Mesenchymal stem cell (in vitro differentiated cells and primary cell): ENCODE results near the gene ECE1.
A peak's percentile ranks its signal among the peaks of the same experiment; 100 is the strongest.

Source experiments
- DNase-seq: peaks from one replicate; pipeline ENCODE4 v3.0.0-alpha.2; 2013
- H2AFZ ChIP-seq: one replicate; pipeline ENCODE4 v1.6.1; 2013; ENCODE audit warnings: low read depth, mild to moderate bottlenecking, control low read depth, inconsistent platforms, low read length, moderate library complexity
- H2AK5ac ChIP-seq: 2 replicates; pipeline ENCODE4 v1.6.1; 2013; ENCODE audit warnings: low read length, moderate library complexity, mild to moderate bottlenecking, inconsistent platforms; ENCODE audit not compliant: severe bottlenecking
- H2BK120ac ChIP-seq: one replicate; pipeline ENCODE4 v1.6.1; 2013; ENCODE audit warnings: low read depth, mild to moderate bottlenecking, inconsistent platforms, low read length, moderate library complexity
- H2BK12ac ChIP-seq, 2 experiments: one replicate each; pipeline ENCODE4 v1.6.1; 2013; ENCODE audit warnings: inconsistent platforms in 2 of 2, low read length in 2 of 2, mild to moderate bottlenecking in 2 of 2, moderate library complexity in 2 of 2, control low read depth in 1 of 2
- H2BK15ac ChIP-seq: one replicate; pipeline ENCODE4 v1.6.1; 2013; ENCODE audit warnings: mild to moderate bottlenecking, low read depth, inconsistent platforms; ENCODE audit not compliant: poor library complexity, severe bottlenecking
- H2BK5ac ChIP-seq: 2 replicates; pipeline ENCODE4 v1.6.1; 2013; ENCODE audit warnings: low read depth, mild to moderate bottlenecking, low read length, control low read depth, inconsistent platforms; ENCODE audit not compliant: poor library complexity, severe bottlenecking
- H3K14ac ChIP-seq, 2 experiments: one replicate each; pipeline ENCODE4 v1.6.1; 2013; ENCODE audit warnings: inconsistent platforms in 2 of 2, low read length in 2 of 2, control low read depth in 1 of 2, mild to moderate bottlenecking in 1 of 2, moderate library complexity in 1 of 2
- H3K18ac ChIP-seq, 2 experiments: one replicate each; pipeline ENCODE4 v1.6.1; 2013; ENCODE audit warnings: inconsistent platforms in 2 of 2, low read length in 2 of 2, control low read depth in 1 of 2, low read depth in 1 of 2, mild to moderate bottlenecking in 1 of 2
- H3K23ac ChIP-seq, 2 experiments: one replicate each; pipeline ENCODE4 v1.6.1; 2013; ENCODE audit warnings: inconsistent platforms in 2 of 2, low read length in 2 of 2, mild to moderate bottlenecking in 2 of 2, moderate library complexity in 2 of 2, control low read depth in 1 of 2
- H3K27ac ChIP-seq: 2 replicates; pipeline ENCODE4 v1.5.1; 2013; ENCODE audit warnings: mild to moderate bottlenecking, moderate library complexity, low read length, control low read depth, inconsistent platforms; ENCODE audit not compliant: poor library complexity, severe bottlenecking
- H3K27me3 ChIP-seq, 2 experiments: 2 replicates each; pipeline versions ENCODE4 v1.6.1 to v1.7.0; 2013; ENCODE audit warnings: low read length in 2 of 2, mild to moderate bottlenecking in 2 of 2, moderate library complexity in 2 of 2, control low read depth in 1 of 2, inconsistent platforms in 1 of 2; ENCODE audit not compliant: control insufficient read depth in 1 of 2, insufficient read depth in 1 of 2
- H3K36me3 ChIP-seq, 2 experiments: 2 replicates each; pipeline versions ENCODE4 v1.6.1 to v1.7.0; 2013; ENCODE audit warnings: low read length in 2 of 2, control low read depth in 1 of 2, inconsistent platforms in 1 of 2, low read depth in 1 of 2, mild to moderate bottlenecking in 1 of 2; ENCODE audit not compliant: insufficient read depth in 2 of 2, control insufficient read depth in 1 of 2
- H3K4ac ChIP-seq, 2 experiments: one replicate each; pipeline ENCODE4 v1.6.1; 2013; ENCODE audit warnings: inconsistent platforms in 2 of 2, low read length in 2 of 2, mild to moderate bottlenecking in 2 of 2, moderate library complexity in 2 of 2, control low read depth in 1 of 2, low read depth in 1 of 2
- H3K4me1 ChIP-seq: 2 replicates; pipeline ENCODE4 v1.6.1; 2013; ENCODE audit warnings: low read depth, low read length, control low read depth; ENCODE audit not compliant: control insufficient read depth, insufficient read depth
- H3K4me2 ChIP-seq: 2 replicates; pipeline ENCODE4 v1.6.1; 2013; ENCODE audit warnings: low read length, mild to moderate bottlenecking, inconsistent platforms; ENCODE audit not compliant: poor library complexity, severe bottlenecking
- H3K4me3 ChIP-seq, 2 experiments: 2 replicates each; pipeline versions ENCODE4 v1.5.1 to v1.7.0; 2013; ENCODE audit warnings: low read length in 2 of 2, mild to moderate bottlenecking in 2 of 2, control low read depth in 1 of 2, low read depth in 1 of 2; ENCODE audit not compliant: insufficient read depth in 1 of 2
- H3K79me1 ChIP-seq: replicated peaks from 2 replicates; pipeline ENCODE4 v1.6.1; 2013; ENCODE audit warnings: mild to moderate bottlenecking, control low read depth, low read length, inconsistent platforms; ENCODE audit not compliant: poor library complexity, severe bottlenecking
- H3K9ac ChIP-seq: 2 replicates; pipeline ENCODE4 v1.7.0; 2013; ENCODE audit warnings: mild to moderate bottlenecking, low read length, moderate library complexity
- H3K9me3 ChIP-seq: 2 replicates; pipeline ENCODE4 v1.7.0; 2013; ENCODE audit warnings: mild to moderate bottlenecking, low read length; ENCODE audit not compliant: control insufficient read depth
- H4K8ac ChIP-seq: one replicate; pipeline ENCODE4 v1.6.1; 2013; ENCODE audit warnings: inconsistent platforms, mild to moderate bottlenecking, low read length, moderate library complexity
- H4K91ac ChIP-seq: one replicate; pipeline ENCODE4 v1.6.1; 2013; ENCODE audit warnings: mild to moderate bottlenecking, low read length, inconsistent platforms
- WGBS: methylation state at CpG from one replicate; pipeline ENCODE4 v1.1.7; 2013; ENCODE audit warnings: mixed read lengths; 5-methylcytosine and 5-hydroxymethylcytosine counted together

Gene ECE1

DNA sequence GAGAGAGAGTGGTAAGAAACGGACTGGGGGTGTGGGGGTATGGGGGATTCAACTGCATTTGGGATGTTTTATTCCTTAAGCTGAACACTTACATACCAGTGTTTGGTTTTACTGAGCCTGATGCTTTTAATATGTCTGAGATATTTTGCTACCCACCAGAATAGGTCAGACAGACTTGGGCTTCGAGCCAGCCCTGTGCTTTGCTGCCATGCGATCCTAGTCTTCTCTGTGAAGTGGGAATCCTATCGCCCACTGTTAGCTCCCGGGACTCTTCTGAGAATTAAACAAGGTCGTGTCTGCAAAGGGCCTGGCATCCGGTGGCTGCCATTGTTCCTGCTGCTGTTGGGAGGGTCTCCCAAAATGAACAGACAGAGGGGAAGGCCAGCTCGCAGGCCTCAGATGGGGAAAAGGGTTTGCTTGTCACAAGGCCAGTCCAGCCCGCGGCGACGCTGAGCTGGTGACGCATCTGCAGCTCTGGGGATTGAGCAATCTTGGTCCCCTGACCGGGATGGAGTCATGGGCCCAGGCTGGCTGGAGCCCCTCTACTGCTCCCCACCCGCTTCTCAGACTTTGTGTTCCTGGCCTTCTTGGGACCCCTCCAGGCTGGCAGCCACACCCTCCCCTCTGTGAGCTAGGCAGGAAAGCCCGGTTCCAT lies 26.9 kb upstream of the ECE1 start:
- Histone ChIP-seq H3K27ac (no peak overlapping the region), H2AK5ac (no peak overlapping the region), H3K4me3 (no peak overlapping the region), H3K4me1 (peaks cover 47% of the 10 kb centered on the region), H2BK5ac (no peak overlapping the region), H3K4ac (peak overlapping the region in 1 of 2 experiments; percentile 63), H3K9ac (peak overlapping the region; percentile 84), H3K9me3 (no peaks in the 10 kb centered on the region), H2BK15ac (peak overlapping the region; percentile 78), H2BK12ac (peak overlapping the region; percentile 81 to 99), H3K18ac (peak overlapping the region; percentile 14 to 56), H4K91ac (peak overlapping the region; percentile 79), H2AFZ (no peak overlapping the region), H3K36me3 (peaks cover 0 to 6% of the 10 kb centered on the region in 2 experiments), H3K79me1 (peaks cover 44% of the 10 kb centered on the region), H3K14ac (no peak overlapping the region), H3K4me2 (no peak overlapping the region), H4K8ac (peak overlapping the region; percentile 8), H2BK120ac (no peak overlapping the region), H3K23ac (no peak overlapping the region), H3K27me3 (no peaks in the 10 kb centered on the region)
- DNase-seq = peak; percentile 93
- WGBS = 73% methylated on average over 15 of the region's 16 CpGs

DNA sequence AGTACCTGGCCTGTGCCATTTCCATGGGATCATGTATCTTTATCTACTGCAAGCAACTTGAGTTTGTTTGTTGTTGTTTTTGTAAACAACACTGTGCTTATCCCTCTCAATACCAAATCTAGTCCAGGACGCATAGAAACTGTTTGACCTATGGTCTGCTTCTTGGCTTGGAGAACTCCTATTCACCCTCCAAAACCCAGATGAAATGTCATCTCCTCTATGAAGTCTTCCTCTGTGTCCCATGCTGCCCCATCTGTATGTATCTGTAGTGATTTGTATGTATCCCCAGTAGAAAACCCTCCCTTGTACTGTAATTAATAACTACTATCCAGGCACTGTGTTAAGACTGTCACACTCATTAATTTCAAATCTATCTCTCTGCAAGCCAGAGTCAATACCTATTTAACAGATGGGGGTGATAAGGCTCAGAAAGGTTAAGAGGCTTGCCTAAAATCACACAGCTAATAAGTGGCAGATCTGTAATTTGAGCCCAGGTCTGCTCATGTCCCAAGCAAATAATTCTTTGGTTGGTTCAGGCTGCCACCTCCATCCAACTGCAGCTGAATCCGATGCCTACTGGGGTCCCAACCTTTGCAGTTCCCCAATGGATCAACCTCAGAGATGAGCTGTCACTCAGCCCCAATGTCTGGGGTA lies 24.6 kb upstream of the ECE1 start:
- peak overlapping the region; percentile 70 for H4K8ac ChIP-seq
- 86% methylated on average over 2 of the region's 2 CpGs for WGBS

DNA sequence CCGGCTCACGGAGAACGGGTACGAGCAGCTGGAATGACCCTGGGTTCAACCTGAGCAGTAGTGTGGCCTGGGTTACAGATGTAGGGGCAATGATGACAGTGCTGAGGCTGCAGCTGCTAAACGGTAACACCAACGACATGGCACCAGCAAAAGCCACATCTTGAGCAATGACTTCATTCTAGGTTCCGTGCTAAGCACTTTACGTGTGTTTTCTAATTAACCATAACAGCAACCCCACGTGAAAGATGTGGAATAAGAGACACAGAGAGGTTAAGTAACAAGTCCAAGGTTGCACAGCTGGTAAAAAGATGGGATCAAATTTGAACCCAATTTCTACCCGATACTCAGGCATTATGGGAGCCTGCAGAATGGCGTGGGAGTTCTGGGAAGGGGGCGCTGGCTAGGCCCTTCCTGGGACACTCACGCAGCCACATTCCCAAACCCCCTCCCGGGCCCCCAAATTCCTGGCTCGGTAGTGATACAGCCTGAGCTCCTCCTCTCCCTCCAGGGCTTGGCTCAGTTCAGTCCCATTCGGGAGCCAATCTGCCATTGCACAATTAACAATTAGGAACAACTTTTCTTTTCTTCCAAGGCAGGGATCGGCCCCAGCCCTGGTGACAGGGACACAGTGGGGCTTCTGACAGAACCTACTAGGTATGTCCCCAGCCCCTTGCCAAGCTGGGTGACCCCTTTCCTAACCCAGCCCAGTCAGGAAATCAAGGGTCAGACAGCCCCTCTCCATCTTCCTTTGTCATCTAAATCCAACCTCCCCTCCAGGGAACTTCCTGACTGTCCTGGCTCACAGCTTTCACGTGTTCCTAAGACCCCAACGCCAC lies 23.8 kb upstream of the ECE1 start:
- Histone ChIP-seq H3K36me3 (peaks cover 0 to 6% of the 10 kb centered on the region in 2 experiments), H4K91ac (peak overlapping the region; percentile 87), H3K14ac (no peak overlapping the region), H3K4me1 (peaks cover 32% of the 10 kb centered on the region), H3K9me3 (no peaks in the 10 kb centered on the region), H2BK15ac (peak overlapping the region; percentile 26), H3K79me1 (peaks cover 39% of the 10 kb centered on the region), H4K8ac (peak overlapping the region; percentile 70), H3K4me2 (no peak overlapping the region), H3K27me3 (no peaks in the 10 kb centered on the region), H2AFZ (no peak overlapping the region), H2BK12ac (peak overlapping the region in 1 of 2 experiments; percentile 74), H3K4ac (peak overlapping the region; percentile 47 to 81), H2BK120ac (peak overlapping the region; percentile 58), H3K27ac (no peak overlapping the region), H3K4me3 (peak overlapping the region in 1 of 2 experiments; percentile 0), H2AK5ac (peak overlapping the region; percentile 34), H3K18ac (peak overlapping the region; percentile 61 to 72), H3K23ac (no peak overlapping the region), H2BK5ac (no peak overlapping the region), H3K9ac (peak overlapping the region; percentile 42)
- WGBS = 71% methylated on average over 18 of the region's 19 CpGs
- no peak for DNase-seq

More for the DNA sequence above, 24.6 kb upstream of the ECE1 start:
- DNase-seq = no peak
- Histone ChIP-seq H3K27me3 (no peaks in the 10 kb centered on the region), H2BK5ac (no peak overlapping the region), H3K9me3 (no peaks in the 10 kb centered on the region), H2BK120ac (no peak overlapping the region), H2AFZ (no peak overlapping the region), H3K23ac (no peak overlapping the region), H3K14ac (no peak overlapping the region), H2BK12ac (no peak overlapping the region), H3K4me1 (peaks cover 35% of the 10 kb centered on the region), H3K4me3 (no peak overlapping the region), H2AK5ac (no peak overlapping the region), H3K36me3 (peaks cover 0 to 6% of the 10 kb centered on the region in 2 experiments), H4K91ac (peak overlapping the region; percentile 84), H3K27ac (no peak overlapping the region), H3K79me1 (peaks cover 41% of the 10 kb centered on the region), H3K9ac (peak overlapping the region; percentile 42), H3K4ac (peak overlapping the region in 1 of 2 experiments; percentile 81), H3K18ac (peak overlapping the region; percentile 3 to 72), H3K4me2 (no peak overlapping the region), H2BK15ac (no peak overlapping the region)
